ENCODE results near the gene IL33. TPM values are rescaled to one million over a fixed set of nuclear protein-coding genes. Genes with fewer than 3 reads are reported as not detected.

The IL33 gene
- total RNA-seq, 4 donors from 2014 or later = 2.2 to 25.1 (median 6.3) TPM

- Histone ChIP-seq H3K4me1 (peaks cover 0 to 32% (median 8%) of the 10 kb centered on the region in 4 donors), H3K36me3 (no peaks in the 10 kb centered on the region), H3K27ac (no peak overlapping the region), H3K9me3 (no peaks in the 10 kb centered on the region), H3K4me3 (no peak overlapping the region), H3K27me3 (no peaks in the 10 kb centered on the region)
- no peak for DNase-seq
- in situ Hi-C loops (cut with MboI; ENCODE audit: low pct_ligation_motif_present in 1 of 4, low pct_unique_long_range_greater_than_20kb in 1 of 4, low sequenced_read_pairs in 3 of 4) = no loop called here
- WGBS, 2 donors (ENCODE audit: low coverage in 1 of 2) = 20 to 48% methylated on average over 1 to 5 of the region's 5 CpGs
- intact Hi-C loops (cut with DNase I; ENCODE audit: low total_unique reads) = no loop called here
- TF ChIP-seq POLR2A (IDR thresholded peaks at IDR 0.05) = no peak
- TF ChIP-seq CTCF (IDR thresholded peaks at IDR 0.05) = no peak
- TF ChIP-seq EP300 (IDR thresholded peaks at IDR 0.05; ENCODE audit: low read depth) = no peak
- no peak for TF ChIP-seq POLR2AphosphoS5 (IDR thresholded peaks at IDR 0.05)
These were observed 23.4 kb downstream of the IL33 start for GRCh38 chr9:6239048-6239461.

GRCh38 chr9:6239694-6240093 lies 24.1 kb downstream of the IL33 start:
- no peak for DNase-seq
- Histone ChIP-seq H3K36me3 (no peaks in the 10 kb centered on the region), H3K4me1 (peaks cover 0 to 32% (median 8%) of the 10 kb centered on the region in 4 donors), H3K4me3 (no peak overlapping the region), H3K9me3 (no peaks in the 10 kb centered on the region), H3K27me3 (no peaks in the 10 kb centered on the region), H3K27ac (no peak overlapping the region)
- in situ Hi-C loops (cut with MboI; ENCODE audit: low pct_ligation_motif_present in 1 of 4, low pct_unique_long_range_greater_than_20kb in 1 of 4, low sequenced_read_pairs in 3 of 4) (no loop called here), intact Hi-C loops (cut with DNase I; ENCODE audit: low total_unique reads) (no loop called here)
- 71 to 89% methylated on average over 1 to 2 of the region's 2 CpGs for WGBS, 2 donors (ENCODE audit: low coverage in 1 of 2)
- TF ChIP-seq POLR2A (IDR thresholded peaks at IDR 0.05) (no peak), EP300 (IDR thresholded peaks at IDR 0.05; ENCODE audit: low read depth) (no peak), CTCF (IDR thresholded peaks at IDR 0.05) (no peak)

- Histone ChIP-seq H3K4me1 (peaks cover 0 to 18% (median 5%) of the 10 kb centered on the region in 4 donors), H3K4me3 (no peak overlapping the region), H3K9me3 (no peaks in the 10 kb centered on the region), H3K36me3 (no peaks in the 10 kb centered on the region), H3K27ac (no peak overlapping the region), H3K27me3 (no peaks in the 10 kb centered on the region)
- in situ Hi-C loops (cut with MboI; ENCODE audit: low pct_ligation_motif_present in 1 of 4, low pct_unique_long_range_greater_than_20kb in 1 of 4, low sequenced_read_pairs in 3 of 4) = no loop called here
- intact Hi-C loops (cut with DNase I; ENCODE audit: low total_unique reads) = no loop called here
- no peak for DNase-seq
- no peak for TF ChIP-seq POLR2A (IDR thresholded peaks at IDR 0.05)
- TF ChIP-seq POLR2AphosphoS5 (IDR thresholded peaks at IDR 0.05) = no peak
- no peak for TF ChIP-seq CTCF (IDR thresholded peaks at IDR 0.05)
- TF ChIP-seq EP300 (IDR thresholded peaks at IDR 0.05; ENCODE audit: low read depth) = no peak
These were observed 28.1 kb downstream of the IL33 start for GRCh38 chr9:6243746-6244145.

DNA sequence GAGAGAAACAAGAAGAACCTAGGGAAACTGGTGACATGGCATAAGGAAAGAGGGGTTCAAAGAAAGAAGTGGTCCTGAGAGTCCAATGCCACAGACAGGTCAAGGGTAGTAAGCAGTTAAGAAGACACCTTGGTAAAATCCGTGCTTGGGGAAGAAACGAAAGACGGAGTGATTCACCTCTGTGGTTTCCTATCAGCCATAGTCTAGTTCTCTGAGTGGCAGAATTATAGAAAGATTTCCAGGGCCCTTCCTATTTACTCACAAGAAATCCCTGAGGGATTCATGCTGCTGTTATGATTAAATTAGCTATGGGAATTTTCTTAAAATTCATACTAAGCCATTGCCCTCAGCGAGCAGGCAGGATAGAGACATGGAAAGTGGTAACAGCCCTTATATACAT lies 31.7 kb downstream of the IL33 start:
- WGBS, 2 donors (ENCODE audit: low coverage in 1 of 2) = 58 to 63% methylated on average over 4 of the region's 4 CpGs
- TF ChIP-seq POLR2A (IDR thresholded peaks at IDR 0.05) = no peak
- no peak overlapping the region for H3K27ac ChIP-seq

DNA sequence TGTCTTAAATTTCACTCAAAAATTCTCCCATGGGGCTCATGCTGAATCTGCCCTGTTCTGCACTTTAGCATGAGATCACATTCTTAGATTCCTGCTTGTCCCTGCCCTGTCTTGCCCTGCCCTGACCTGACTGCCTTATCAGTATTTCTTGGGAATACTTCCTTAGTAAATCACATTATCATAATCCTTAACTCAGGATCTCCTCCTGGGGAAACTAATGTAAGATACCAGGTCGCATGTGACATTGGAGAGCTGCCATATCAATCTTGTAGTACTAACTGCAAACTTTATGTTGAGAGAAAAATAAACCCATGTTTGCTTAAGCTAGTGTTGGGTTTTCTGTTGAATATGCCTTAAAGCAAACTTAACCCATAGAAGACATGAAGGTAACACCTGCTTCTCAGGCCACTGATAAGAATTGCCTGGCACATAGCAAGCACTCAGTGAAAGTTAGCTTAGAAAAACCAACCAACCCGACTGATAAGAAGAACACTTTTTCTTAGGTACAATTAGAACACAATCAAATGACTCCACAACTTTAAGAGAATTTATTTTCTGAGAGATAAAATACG lies 53.3 kb downstream of the IL33 start:
- intact Hi-C loops (cut with DNase I; ENCODE audit: low total_unique reads) (no loop called here), in situ Hi-C loops (cut with MboI; ENCODE audit: low pct_ligation_motif_present in 1 of 4, low pct_unique_long_range_greater_than_20kb in 1 of 4, low sequenced_read_pairs in 3 of 4) (no loop called here)
- Histone ChIP-seq H3K4me3 (no peak overlapping the region), H3K27ac (no peak overlapping the region), H3K27me3 (no peaks in the 10 kb centered on the region), H3K36me3 (no peaks in the 10 kb centered on the region), H3K9me3 (peaks cover 0 to 3% of the 10 kb centered on the region in 2 donors), H3K4me1 (peaks cover 0 to 13% (median 5%) of the 10 kb centered on the region in 4 donors)
- DNase-seq = peak; percentile 10
- 33 to 47% methylated on average over 3 of the region's 3 CpGs for WGBS, 2 donors (ENCODE audit: low coverage in 1 of 2)
- TF ChIP-seq POLR2A (IDR thresholded peaks at IDR 0.05) = no peak

More for the DNA sequence above, 31.7 kb downstream of the IL33 start:
- intact Hi-C loops (cut with DNase I; ENCODE audit: low total_unique reads) (no loop called here), in situ Hi-C loops (cut with MboI; ENCODE audit: low pct_ligation_motif_present in 1 of 4, low pct_unique_long_range_greater_than_20kb in 1 of 4, low sequenced_read_pairs in 3 of 4) (no loop called here)
- H3K9me3 ChIP-seq = no peaks in the 10 kb centered on the region
- H3K27me3 ChIP-seq = no peaks in the 10 kb centered on the region
- no peak overlapping the region for H3K4me3 ChIP-seq
- no peak for DNase-seq
- H3K36me3 ChIP-seq = no peaks in the 10 kb centered on the region
- H3K4me1 ChIP-seq = peaks cover 0 to 13% (median 1%) of the 10 kb centered on the region in 4 donors
